HG03280 (cell line): Measurements from ENCODE around the gene CACNA2D4.

ENCODE experiments used
- ATAC-seq: cut with Tn5 transposase; IDR thresholded peaks from one replicate; pipeline ENCODE4 v1.9.1; 2021; ENCODE audit warnings: mild to moderate bottlenecking, moderate library complexity; ENCODE audit not compliant: unreplicated experiment

CACNA2D4 gene

DNA sequence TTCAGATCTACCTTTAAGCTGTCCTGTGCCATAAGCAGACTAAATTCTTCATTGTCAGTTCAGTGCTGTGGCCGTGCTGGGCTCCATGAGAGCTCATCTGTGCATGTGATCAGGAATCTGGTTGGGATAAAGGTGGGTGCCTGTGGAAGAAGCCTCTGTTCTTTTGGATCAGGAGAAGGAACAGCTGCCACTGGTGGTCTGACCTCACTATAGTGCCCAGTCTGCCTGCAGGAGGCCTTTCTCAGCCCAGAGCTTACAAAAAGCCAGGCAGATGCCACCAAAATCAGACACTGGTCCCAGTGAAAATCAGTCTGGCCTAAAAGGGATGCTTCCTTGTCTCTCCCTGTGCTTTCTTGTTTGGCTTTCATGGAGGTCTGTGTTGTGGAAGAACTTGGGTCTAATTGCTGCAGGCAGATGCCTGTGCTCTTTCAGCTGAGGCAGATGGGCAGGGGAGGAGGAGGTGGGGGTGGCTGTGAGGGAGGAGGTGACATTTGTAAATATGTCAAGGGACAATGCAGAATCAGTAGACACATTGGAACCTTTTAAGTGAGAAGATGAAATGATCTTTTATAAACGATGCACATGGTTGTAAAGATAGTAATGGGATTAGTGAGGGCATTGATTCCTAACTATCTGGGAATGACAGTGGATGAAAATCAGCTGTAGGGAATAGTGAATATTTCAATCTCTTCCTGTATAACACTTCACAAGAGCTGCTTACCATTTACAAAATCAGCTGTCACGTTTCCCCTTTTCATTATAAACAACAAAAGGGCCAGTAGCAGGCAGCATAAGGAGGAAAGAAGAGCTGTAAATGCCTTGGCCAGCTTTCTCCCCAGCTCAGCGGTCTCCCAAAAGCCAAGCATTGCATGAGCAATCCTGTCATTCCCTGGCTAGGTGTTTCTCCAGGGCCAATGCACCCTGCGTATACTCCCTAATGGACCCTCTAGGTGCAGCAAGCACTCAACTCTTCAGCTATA, 44.6 kb downstream of the CACNA2D4 start:
- no peak for ATAC-seq

DNA sequence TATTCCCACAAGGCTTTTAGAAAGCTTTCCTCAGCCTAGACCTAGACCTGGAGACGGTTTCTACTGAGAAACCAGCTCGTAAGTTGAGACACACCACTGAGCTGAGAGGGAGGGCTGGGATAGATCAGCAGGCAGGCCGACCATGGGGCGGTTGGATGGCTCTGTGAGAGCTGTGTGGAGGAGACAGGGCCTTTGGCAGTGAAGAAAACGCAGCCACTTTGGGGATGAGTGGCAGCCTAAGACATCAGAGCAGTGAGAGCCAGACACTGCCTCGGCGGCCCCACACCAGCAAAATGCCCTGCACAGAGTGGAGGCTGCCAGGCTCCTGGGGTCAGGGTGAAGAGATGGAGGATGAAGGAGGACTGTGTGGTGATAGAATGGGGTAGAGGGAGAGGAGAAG, 46.0 kb downstream of the CACNA2D4 start:
- ATAC-seq = no peak

DNA sequence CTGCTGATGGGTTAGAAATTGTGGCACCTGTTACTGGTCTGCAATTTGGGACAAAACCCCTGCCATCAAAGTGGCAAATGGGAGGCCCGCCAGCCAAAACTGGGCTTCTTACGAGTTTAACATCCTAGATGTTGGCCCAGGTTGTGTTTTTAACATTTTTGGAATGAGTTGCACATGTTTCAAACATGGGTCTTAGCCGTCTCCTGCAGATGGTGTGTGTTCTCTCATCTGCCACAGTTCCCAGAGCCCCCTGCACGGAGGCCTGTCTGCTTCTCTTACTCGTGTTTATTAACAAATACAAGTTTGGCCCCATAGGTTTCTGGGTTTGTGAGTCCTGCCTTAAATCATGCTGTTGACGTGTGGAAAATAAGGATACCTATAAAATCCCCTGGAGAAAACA, 46.5 kb downstream of the CACNA2D4 start:
- no peak for ATAC-seq

DNA sequence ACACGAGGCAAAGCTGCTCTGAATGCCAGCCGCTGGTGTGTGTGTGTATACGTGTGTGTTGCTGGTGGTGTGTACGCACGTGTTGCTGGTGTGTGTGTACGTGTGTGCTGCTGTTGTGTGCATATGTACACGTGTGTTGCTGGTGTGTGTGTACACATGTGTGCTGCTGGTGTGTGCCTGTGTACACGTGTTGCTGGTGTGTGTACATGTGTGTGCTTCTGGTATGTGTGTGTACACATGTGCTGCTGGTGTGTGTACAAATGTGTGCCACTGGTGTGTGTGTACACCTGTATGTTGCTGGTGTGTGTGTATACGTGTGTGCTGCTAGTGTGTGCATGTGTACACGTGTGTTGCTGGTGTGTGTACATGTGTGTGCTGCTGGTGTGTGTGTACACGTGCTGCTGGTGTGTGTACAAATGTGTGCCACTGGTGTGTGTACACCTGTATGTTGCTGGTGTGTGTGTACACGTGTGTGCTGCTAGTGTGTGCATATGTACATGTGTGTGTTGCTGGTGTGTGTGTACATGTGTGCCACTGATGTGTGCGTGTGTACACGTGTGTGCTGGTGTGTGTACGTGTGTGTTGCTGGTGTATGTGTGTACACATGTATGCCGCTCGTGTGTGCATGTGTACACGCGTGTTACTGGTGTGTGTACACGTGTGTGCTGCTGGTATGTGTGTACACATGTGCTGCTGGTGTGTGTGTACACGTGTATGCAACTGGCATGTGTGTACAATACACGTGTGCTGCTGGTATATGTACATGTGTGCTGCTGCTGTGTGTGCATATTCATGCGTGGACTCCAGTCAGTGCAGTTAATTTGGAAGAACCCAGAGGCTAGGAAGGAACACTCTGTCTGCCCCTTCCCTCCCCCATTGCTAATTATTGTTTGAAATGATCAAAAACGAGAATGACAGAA, 47.2 kb downstream of the CACNA2D4 start:
- ATAC-seq = no peak

DNA sequence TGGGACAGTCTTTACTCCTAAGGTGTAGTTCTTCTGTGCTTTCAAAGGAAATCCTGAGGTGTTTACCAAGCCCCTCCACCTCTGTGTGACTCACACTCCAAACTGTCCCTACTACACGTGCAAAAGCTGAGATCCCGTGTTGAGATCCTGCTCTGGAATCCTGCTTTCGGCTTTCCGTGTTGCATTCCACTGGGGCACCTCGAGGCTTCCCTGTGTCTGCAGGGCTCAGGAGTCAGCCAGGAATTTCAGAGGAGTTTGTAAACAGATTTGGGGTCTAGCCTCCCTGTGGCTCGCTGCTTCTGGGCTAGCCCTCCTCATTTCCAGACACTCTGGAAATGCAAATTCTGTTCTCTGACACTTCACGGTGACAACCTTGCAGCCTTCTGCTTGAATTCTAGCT, 48.4 kb downstream of the CACNA2D4 start:
- ATAC-seq = no peak

DNA sequence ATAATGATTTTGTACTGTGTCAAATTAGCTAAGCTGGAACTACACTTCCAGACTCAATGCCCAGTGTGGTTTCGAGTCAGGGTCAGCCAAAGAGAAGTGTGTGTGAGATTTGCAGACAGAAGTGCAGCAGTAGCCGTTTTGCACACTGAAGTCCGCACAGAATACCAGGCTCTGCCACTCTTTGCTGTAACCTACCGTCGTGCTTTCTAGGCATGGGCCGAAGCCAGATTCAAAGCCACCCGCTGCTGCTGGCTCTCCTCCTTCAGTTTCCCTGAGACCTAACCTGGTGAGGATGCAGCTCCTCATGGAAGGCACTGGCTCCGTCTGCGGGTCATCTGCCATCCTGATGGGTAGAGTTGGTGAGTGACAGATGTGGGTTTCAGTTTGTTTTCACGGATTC, 49.3 kb downstream of the CACNA2D4 start:
- no peak for ATAC-seq

DNA sequence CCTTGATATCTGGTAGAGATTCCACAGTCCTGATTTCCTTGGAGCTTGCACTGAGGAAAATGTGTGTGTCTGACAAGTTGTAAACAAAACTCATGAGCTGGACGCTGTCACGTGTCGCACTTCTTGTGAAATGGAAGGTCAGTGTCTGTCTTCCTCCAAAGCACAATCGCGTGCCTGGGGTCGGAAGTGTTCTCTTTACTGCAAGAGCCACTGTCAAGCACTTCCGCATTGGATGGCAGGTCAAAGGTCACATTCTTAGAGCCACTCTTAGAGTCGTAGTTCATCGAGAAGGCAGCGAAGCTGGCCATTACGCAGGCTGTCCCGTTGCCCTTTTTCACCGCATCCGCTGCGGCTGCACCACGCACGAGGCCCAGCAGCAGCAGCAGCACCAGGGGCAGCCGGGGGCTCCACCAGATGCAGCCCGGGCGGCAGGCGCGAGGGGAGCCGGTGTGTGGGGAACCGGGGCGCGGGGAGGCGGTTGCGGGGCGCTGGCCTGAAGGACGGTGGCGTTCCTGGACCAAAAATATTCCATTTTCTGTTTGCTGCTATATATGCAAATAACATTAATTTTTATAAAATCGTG, 53.1 kb downstream of the CACNA2D4 start:
- no peak for ATAC-seq

DNA sequence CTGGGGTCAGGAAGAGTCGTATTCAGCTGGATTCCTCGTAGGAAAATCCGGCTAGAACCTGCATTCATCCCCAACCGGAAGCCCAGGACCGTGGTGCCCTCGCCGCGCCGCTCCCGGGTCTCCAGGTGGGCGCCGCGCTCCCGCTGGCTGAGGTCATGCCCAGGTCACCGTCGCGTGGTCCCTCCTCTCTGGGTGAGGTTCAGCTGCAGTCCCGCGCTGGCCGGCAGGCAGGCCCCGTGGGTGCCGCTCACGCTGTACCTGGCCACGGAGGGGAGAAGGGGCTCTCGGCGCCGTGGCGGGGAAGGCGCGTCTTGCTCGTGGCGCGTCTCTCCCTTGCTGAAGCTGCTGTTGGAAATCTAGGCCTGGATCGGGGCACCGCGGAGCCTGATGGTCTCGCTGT, 53.6 kb downstream of the CACNA2D4 start:
- ATAC-seq = no peak

DNA sequence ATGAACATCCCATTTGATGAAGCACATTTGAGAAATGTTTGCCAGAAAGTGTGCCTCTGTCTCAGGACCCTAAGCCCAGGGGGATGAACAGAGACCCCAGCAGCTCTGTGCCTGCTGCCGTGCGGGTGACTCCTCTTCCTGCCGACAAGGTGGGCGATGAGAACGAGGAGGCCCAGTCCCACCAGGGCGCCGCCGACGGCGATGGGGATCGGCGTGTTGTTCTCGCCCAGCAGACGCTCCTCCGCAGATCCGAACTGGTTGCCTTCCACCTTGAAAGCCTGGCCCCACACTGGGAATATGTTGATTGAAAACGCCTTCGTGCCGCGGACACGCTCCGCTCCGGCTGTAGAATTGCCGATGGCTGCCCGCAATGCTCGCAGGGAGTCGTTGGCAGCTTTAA, 54.0 kb downstream of the CACNA2D4 start:
- no peak for ATAC-seq

DNA sequence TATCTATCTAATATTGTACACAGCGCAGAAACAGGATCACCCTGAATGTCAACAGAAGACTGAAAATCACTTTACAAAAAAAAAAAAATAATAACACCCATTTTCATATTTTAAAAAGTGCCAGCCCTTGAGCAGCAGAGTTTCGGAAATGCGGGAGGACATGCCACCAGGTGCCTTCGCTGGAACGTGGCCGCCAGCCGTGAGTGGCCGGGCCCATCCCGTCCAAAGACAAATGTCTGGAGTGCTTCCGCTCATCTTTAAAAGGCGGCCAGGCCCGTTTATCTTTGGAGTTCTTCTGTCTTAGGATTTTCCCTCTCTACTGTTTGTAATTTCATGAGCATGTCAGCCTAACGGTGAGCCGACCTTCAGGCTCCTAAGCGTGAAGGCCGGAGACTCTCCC, 54.6 kb downstream of the CACNA2D4 start:
- no peak for ATAC-seq

DNA sequence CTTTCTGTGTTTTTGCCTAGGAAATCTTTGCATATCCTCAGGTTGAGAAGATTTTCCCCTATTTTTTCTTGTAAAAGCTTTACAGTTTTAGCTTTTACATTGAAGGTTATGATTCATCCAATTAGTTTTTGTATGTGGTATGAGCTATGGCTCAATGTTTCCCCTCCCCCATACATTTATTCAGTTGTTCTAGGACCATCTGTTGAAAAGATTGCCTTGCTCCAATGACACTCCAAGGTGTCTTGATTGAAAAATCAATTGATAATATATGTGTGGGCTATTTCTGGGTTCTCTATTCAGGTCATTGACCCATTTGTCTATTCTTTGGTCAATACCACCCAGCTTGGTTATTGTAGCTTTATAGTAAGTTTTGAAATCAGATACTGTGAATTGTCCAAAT, 55.5 kb downstream of the CACNA2D4 start:
- no peak for ATAC-seq

DNA sequence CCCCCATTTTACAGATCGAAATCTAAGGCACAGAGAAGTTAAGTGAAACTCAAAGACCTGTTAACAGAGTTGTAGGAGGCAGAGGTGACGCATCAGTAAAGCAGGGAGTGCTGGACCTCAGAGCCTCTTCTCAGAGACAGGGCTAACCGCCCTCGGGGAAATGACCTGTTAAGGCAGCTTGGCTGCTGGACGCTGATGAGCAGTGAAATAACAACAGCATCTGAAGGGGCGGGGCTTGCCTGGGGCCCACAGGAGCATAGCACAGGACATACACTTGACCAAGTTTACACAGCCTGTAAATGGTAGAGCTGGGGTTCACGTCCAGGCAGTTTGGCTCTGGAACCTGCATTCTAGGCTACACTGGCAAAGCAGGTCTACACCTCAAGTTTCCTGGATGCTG, 58.8 kb downstream of the CACNA2D4 start:
- no peak for ATAC-seq

DNA sequence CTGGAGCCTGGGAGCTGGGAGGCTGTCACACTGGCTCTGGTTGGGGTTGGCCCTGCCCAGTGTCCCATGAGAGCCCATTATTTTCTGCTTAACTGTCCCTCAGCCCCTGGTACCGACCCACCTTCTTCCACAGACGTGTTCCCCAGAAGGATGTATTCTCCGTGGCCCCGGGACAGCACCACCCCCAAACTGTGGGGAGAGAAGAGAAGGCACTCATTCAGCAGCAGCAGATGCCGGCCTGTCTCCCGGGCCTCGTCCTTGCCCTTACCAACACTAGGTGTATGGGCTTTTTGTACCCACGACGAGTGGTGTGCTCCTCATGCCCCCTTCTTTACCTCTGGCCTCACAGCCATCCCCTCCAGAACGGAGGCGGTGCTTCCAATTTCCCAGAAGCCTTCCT, 60.0 kb downstream of the CACNA2D4 start:
- no peak for ATAC-seq

DNA sequence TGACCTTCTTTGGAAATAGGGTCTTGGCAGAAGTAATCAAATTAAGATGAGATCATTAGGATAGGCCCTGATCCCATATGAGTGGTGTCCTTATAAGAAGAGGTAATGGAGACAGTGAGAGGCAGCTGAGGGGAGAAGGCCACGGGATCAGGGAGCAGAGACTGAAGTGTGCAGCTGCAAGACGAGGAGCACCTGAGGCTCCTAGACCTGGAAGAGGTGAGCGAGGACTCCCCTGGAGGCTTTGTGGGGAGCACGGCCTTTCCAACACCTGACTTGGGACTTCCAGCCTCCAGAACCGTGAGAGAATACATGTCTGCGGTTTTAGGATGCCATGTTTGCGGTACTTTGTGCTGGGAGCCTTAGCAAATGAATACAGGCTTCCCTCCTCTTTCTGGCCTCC, 60.6 kb downstream of the CACNA2D4 start:
- no peak for ATAC-seq

DNA sequence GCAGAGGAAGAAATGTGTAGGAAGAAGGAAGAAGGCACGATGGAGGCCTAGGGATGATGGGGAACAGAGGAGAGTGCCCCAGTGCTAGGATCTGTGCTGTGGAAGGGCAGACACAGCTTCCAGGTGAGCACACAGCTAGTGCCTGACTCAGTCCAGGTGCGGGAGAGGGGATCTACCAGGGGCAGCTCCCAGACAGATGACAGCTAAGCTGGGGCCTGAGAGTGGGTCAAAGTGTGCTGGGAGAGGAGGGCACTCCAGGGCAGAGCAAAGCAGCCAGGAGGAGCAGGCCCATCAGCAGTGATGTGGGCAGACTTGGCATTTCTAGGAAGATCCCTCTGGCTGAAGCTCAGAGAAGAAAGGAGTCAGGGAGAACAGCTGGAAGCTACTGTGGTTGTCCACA, 61.4 kb downstream of the CACNA2D4 start:
- ATAC-seq = no peak

DNA sequence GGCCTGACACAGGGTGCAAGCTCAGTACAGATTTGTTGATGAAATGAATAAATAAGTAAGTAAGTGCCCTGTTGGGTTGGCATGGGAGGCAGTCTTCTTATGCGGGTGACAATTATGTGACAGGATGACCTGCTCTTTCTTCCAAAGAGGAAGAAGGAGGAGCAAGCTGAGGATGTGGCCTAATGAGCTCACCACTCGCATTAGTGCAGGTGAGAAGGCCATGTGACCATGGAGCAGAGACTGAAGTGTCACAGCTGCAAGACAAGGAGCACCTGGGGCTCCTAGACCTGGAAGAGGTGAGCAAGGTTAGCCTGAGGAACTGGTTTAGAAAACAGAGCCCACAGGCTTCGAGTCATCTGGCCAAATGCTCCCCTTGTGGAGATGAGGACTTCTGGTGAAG, 63.2 kb downstream of the CACNA2D4 start:
- ATAC-seq = no peak

DNA sequence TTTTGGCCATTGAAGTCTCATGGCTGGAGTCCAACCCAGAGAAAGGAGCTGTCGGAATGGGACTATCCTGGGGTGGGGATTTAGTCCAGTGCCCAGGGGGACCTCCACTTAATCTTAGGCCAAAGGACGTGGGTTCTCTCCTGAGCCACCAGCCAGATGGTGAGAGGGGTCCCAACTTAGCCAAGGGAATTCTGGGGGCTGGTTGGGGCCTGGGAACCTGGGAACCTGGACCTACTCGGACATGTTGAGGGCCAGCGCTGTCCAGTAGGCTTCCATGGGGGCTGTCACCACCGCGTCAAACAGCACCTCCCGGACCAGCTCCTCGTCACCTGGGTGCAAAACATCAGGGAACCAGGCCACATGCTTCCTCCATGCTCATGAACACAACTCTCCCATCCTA, 64.7 kb downstream of the CACNA2D4 start:
- ATAC-seq = no peak

DNA sequence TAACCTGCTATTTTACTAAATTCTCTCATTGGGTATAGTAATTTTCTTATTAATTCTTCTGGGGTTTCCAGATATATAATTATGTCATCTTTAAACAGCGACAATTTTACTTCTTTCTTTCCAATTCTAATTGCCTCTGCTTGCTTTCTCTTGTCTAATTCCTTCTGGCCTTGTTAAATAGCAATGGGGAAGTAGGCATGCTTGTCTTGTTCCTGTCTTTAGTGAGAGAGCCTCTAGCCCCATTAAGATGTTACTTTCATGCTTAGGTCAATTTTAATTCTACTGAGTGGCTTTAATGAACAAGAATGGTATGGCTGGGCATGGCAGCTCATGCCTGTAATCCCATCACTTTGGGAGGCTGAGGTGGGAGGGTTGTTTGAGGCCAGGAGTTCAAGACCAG, 66.4 kb downstream of the CACNA2D4 start:
- no peak for ATAC-seq

DNA sequence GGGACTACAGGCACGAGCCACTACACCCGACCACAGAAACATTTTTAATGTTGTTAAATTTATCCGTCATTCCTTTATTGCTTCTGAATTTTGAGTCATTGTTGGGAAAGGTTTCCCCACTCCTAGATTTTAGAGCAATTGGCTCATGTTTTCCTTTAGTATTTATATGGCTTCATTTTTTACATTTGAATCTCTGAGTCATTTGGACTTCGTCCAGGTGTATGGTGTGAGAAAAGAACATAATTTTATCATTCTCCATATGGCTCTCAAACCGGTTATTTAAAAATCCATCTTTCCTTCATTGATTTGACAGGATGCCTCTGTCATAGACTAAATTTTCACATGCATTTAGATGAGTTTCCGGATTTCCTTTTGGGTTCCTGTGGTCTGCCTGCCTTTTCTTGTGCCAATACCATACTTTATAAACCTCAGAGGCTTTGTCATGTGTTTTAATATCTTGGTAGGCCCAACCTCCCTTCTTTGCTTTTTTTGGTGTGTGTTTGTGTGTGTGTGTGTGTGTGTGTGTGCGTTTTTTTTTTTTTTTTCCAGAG, 67.2 kb downstream of the CACNA2D4 start:
- no peak for ATAC-seq

DNA sequence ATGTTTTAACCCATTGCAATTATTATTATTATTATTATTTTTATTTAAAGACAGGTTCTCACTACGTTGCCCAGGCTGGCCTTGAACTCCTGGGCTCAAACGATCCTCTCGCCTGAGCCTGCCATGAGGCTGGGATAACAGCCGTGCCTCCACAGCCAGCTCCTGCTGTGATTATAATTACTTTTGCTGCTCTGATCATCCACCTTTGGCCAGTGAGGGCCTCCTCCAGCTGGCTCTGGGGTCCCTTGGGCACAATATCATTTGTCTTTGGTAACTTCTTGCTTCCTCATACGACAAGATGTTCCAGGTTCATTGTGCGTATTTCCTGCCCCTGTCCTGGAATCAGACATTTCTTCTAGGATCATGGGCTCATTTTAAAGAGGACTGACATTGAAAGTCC, 69.7 kb downstream of the CACNA2D4 start:
- ATAC-seq = no peak

DNA sequence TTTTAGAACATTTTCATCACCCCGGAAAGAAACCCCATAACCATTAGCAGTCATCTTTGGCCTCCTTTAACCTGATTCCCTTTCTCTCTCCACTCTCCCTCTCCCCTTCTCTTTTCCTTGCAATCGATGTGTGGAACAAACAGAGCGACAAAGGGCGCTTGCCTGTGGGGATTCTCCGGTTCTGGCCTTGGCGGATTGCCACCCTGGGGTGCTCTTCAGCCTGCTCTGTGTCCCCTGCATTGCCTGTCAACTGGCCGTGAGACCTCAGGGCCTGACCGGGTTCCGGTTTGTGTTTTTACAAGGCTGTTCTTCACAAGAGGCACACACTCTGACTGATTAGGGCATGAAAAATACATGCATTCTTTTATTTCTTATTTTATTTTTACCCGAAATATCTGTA, 70.3 kb downstream of the CACNA2D4 start:
- no peak for ATAC-seq
